Common myeloid progenitor, CD34-positive (primary cell): ENCODE results near the gene USP1.

Experiments
- CTCF ChIA-PET: fragments of 350-600 bp; sonication (Branson Sonifier 250); formaldehyde crosslinking; loops from one replicate; lab custom pipeline; 2021; ENCODE audit warnings: antibody characterized with exemption; lab: Charles Lee
- POLR2A ChIA-PET: fragments of 350-600 bp; sonication (Branson Sonifier 250); formaldehyde crosslinking; loops from one replicate; lab custom pipeline; 2021; ENCODE audit warnings: antibody characterized with exemption; lab: Charles Lee
- DNase-seq, 3 donors: peaks; one replicate each; pipeline versions ENCODE4 v3.0.0 to v3.0.0-alpha.2; 2013
- H3K27ac ChIP-seq, 2 experiments: 1 replicate in 1 of 2; 2 replicates in 1 of 2; pipeline ENCODE4 v1.7.0; 2013; ENCODE audit warnings: inconsistent platforms in 2 of 2, low read length in 2 of 2, mild to moderate bottlenecking in 2 of 2, low read depth in 1 of 2, moderate library complexity in 1 of 2; ENCODE audit not compliant: severe bottlenecking in 2 of 2, insufficient read depth in 1 of 2, poor library complexity in 1 of 2
- H3K27me3 ChIP-seq, 5 experiments: replicated peaks in 2 of 5; 1 replicate in 3 of 5; 2 replicates in 2 of 5; pipeline versions ENCODE4 v1.6.1 to v1.7.0; 2013; ENCODE audit warnings: low read length in 4 of 5, mild to moderate bottlenecking in 2 of 5, moderate library complexity in 2 of 5, inconsistent platforms in 1 of 5; ENCODE audit not compliant: insufficient read depth in 5 of 5, control insufficient read depth in 4 of 5
- H3K36me3 ChIP-seq, 4 experiments: 1 replicate in 2 of 4; 2 replicates in 2 of 4; pipeline versions ENCODE4 v1.6.1 to v1.7.0; 2013; ENCODE audit warnings: low read length in 3 of 4, control low read depth in 1 of 4, mild to moderate bottlenecking in 1 of 4; ENCODE audit not compliant: control insufficient read depth in 4 of 4, insufficient read depth in 4 of 4
- H3K4me1 ChIP-seq, 4 experiments: 1 replicate in 3 of 4; 2 replicates in 1 of 4; pipeline versions ENCODE4 v1.6.1 to v1.7.1; 2013; ENCODE audit warnings: low read length in 3 of 4, mild to moderate bottlenecking in 3 of 4, control low read depth in 1 of 4, inconsistent platforms in 1 of 4, moderate library complexity in 1 of 4; ENCODE audit not compliant: control insufficient read depth in 4 of 4, insufficient read depth in 4 of 4; ENCODE audit errors: control extremely low read depth in 1 of 4
- H3K4me3 ChIP-seq, 7 experiments: 1 replicate in 4 of 7; 2 replicates in 3 of 7; pipeline versions ENCODE4 v1.5.1 to v1.7.0; 2013; ENCODE audit warnings: mild to moderate bottlenecking in 7 of 7, low read length in 6 of 7, moderate library complexity in 6 of 7, inconsistent platforms in 2 of 7, low read depth in 2 of 7, control low read depth in 1 of 7; ENCODE audit not compliant: insufficient read depth in 4 of 7, control insufficient read depth in 1 of 7; ENCODE audit errors: extremely low read depth in 1 of 7
- H3K9me3 ChIP-seq, 5 experiments: 1 replicate in 4 of 5; 2 replicates in 1 of 5; pipeline versions ENCODE4 v1.6.1 to v1.7.1; 2013; ENCODE audit warnings: low read length in 4 of 5, mild to moderate bottlenecking in 2 of 5, inconsistent platforms in 1 of 5, low read depth in 1 of 5, moderate library complexity in 1 of 5; ENCODE audit not compliant: control insufficient read depth in 4 of 5, insufficient read depth in 2 of 5; ENCODE audit errors: control extremely low read depth in 1 of 5
- WGBS: methylation state at CpG from one replicate; pipeline ENCODE4 v1.1.5; 2013; ENCODE audit not compliant: insufficient coverage; 5-methylcytosine and 5-hydroxymethylcytosine counted together

The USP1 gene

DNA sequence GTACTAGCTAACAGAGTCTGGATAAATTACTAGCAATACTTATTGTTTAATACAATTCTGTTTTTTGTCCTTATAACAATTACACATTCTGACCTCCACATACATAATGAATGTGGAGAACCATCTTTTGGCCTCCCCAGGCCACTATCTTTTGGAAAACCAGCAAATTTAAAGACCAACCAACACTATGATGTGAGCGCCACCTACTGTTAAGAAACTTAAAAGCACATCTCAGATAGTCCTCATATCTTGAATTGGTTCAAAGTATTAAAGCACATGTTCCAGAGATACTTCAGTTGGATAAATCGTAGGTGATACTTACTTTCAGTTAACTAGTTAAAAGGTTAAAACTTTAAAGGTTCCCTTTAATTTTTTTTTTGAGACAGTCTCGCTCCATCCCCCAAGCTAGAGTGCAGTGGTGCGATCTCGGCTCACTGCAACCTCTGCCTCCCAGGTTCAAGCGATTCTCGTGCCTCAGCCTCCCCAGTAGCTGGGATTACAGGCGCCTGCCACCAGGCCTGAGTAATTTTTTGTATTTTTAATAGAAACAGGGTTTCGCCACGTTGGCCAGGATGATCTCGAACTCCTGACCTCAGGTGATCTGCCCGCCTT lies 29.3 kb upstream of the USP1 start:
- CTCF ChIA-PET = interaction anchor here (1.1 to 8.3 kb wide), 4 partner anchors 30 to 236 kb away, joined by 3 to 74 read pairs (median 6); no protein-coding TSS in a partner anchor
- WGBS = 80% methylated on average over 7 of the region's 12 CpGs
- Histone ChIP-seq H3K4me1 (no peaks in the 10 kb centered on the region), H3K27ac (no peak overlapping the region), H3K27me3 (no peaks in the 10 kb centered on the region), H3K4me3 (no peak overlapping the region), H3K9me3 (no peaks in the 10 kb centered on the region), H3K36me3 (no peaks in the 10 kb centered on the region)
- DNase-seq = peak; percentile 55 to 76 (median 65)
- POLR2A ChIA-PET = no interaction called here

DNA sequence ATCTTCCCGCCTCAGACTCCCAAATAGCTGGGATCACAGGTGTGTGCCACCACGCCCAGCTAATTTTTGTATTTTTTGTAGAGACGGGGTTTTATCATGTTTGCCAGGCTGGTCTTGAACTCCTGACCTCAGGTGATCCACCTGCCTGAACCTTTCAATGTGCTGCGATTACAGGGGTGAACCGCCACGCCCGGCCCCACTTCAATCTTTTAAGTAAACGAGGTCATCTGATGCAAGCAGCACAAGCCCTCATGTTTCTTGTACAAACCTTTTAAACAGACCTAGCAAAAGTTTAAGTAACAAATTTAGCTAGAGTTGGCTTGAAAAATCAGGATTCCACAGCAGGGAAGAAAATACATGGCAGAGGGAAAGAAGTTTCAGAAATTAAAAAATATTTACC lies 21.2 kb upstream of the USP1 start:
- Histone ChIP-seq H3K4me3 (no peak overlapping the region), H3K36me3 (no peaks in the 10 kb centered on the region), H3K4me1 (no peaks in the 10 kb centered on the region), H3K27ac (no peak overlapping the region), H3K9me3 (no peaks in the 10 kb centered on the region), H3K27me3 (no peaks in the 10 kb centered on the region)
- CTCF ChIA-PET = interaction anchor here (1.0 to 1.7 kb wide), 3 partner anchors 12 to 240 kb away, joined by 3 to 4 read pairs (median 4); no protein-coding TSS in a partner anchor
- no peak for DNase-seq
- POLR2A ChIA-PET = no interaction called here
- 100% methylated on average over 3 of the region's 8 CpGs for WGBS

DNA sequence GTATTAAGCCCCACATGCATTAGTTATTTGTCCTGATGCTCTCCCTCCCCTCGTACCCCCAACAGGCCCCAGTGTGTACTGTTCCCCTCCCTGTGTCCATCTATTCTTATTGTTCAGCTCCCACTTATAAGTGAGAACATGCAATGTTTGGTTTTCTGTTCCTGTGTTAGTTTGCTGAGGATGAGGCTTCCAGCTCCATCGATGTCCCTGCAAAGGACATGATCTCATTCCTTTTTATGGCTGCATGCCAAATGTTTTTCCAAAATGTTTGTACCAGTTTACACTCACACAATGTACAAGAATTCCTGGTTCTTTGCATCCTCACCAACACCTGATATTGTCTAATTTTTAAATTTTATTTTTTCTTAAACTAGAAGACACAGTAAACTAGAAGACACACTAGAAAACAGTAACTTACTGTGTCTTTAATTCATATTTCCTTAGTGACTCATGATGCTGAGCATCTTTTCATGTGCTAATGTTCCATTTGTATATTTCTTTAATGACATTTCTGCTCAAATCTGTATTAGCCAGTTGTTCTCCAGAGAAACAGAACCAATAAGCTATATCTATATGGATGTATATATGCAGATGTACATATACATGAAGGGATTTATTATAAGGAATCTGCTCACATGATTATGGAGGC lies 19.4 kb upstream of the USP1 start:
- WGBS = 100% methylated on average over 1 of the region's 2 CpGs
- no peaks in the 10 kb centered on the region for H3K9me3 ChIP-seq
- H3K4me1 ChIP-seq = no peaks in the 10 kb centered on the region
- ChIA-PET POLR2A (no interaction called here), CTCF (interaction anchor here (1.0 kb wide), 1 partner anchor 14 kb away, joined by 3 read pairs; no protein-coding TSS in a partner anchor)
- no peaks in the 10 kb centered on the region for H3K36me3 ChIP-seq
- H3K4me3 ChIP-seq = no peak overlapping the region
- no peak for DNase-seq
- H3K27me3 ChIP-seq = no peaks in the 10 kb centered on the region
- no peak overlapping the region for H3K27ac ChIP-seq

DNA sequence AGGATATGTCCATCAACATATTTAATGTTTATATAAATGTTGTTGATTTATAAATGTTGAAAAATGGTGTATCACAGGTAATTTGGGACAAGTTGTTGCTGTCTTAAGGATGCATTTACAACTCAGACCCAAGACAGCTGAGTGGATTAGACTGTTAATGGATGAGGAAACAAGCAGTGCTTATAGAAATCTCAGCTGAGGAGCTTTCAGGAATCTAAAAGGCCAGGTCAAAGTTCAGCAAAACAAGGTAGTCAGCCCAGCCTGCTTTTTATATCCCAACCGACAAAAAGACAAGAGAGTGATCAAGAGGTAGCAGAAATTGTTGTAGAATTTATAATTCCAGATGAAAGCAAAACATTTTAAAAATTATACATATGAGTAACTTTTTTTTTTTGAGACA lies 16.6 kb upstream of the USP1 start:
- H3K9me3 ChIP-seq = no peaks in the 10 kb centered on the region
- H3K4me3 ChIP-seq = no peak overlapping the region
- H3K4me1 ChIP-seq = peaks cover 0 to 4% (median under 1%) of the 10 kb centered on the region in 4 experiments
- ChIA-PET CTCF (interaction anchor here (1.6 kb wide), 1 partner anchor 244 kb away, joined by 3 read pairs; no protein-coding TSS in a partner anchor), POLR2A (no interaction called here)
- peaks cover 0 to 2% (median 0%) of the 10 kb centered on the region in 4 experiments for H3K36me3 ChIP-seq
- no CpG with 5 or more reads among the region's 1 CpG for WGBS
- no peaks in the 10 kb centered on the region for H3K27me3 ChIP-seq
- no peak overlapping the region for H3K27ac ChIP-seq
- no peak for DNase-seq

DNA sequence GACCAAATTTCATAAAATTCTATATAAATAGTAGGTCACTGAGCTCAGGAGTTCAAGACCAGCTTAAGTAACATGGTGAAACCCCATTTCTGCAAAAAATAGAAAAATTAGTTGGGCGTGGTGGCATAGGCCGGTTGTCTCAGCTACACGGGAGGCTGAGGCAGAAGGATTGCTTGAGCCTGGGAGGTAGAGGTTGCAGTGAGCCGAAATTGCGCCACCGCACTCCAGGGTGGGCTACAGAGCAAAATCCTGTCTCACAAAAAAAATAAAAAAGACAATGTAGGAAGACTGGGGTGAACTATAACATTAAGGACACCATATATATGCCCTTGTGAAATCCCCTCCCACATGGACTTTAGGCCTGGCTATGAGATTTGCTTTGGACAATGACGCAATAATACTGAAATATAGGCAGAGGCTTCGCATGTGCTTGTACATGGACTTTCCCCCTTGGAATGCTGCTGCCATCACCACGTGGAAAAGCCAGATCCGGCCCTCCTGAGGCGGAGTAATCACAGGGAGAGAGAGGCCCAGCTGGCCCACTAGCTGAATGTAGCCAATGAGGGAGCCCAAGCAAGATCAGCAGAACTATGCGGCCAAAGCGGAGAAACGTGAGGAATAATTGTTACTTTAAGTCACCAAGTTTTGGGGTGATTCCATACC lies 13.1 kb upstream of the USP1 start:
- CTCF ChIA-PET = interaction anchor here (0.6 to 3.0 kb wide), 2 partner anchors 11 to 322 kb away, joined by 3 to 14 read pairs; no protein-coding TSS in a partner anchor
- POLR2A ChIA-PET = no interaction called here
- no peak overlapping the region for H3K27ac ChIP-seq
- no peaks in the 10 kb centered on the region for H3K27me3 ChIP-seq
- H3K4me3 ChIP-seq = no peak overlapping the region
- DNase-seq = no peak
- peaks cover 0 to 15% (median 9%) of the 10 kb centered on the region in 4 experiments for H3K4me1 ChIP-seq
- H3K36me3 ChIP-seq = peaks cover 0 to 2% (median 0%) of the 10 kb centered on the region in 4 experiments
- 96% methylated on average over 8 of the region's 14 CpGs for WGBS
- H3K9me3 ChIP-seq = no peaks in the 10 kb centered on the region

DNA sequence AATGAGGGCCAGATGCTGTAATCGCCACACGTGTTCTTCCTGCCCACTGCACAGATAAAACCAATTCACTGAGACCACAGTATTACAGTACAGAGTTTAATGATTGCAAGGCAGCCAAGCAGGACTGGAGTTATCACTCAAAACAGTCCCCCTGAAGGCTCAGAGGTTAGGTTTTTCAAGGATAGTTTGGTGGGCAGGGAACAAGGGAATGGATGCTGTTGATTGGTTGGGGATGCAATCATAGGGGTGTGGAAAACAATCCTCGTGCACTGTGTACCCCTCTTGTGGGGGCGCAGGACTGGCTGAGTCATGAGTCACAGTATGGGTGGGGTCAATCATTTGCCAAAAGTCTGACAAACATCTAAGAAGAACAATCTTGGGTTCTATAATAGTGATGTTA lies 12.4 kb upstream of the USP1 start:
- ChIA-PET POLR2A (no interaction called here), CTCF (interaction anchor here (3.0 kb wide), 1 partner anchor 12 kb away, joined by 14 read pairs; no protein-coding TSS in a partner anchor)
- Histone ChIP-seq H3K9me3 (no peaks in the 10 kb centered on the region), H3K36me3 (peaks cover 0 to 2% (median 0%) of the 10 kb centered on the region in 4 experiments), H3K27me3 (no peaks in the 10 kb centered on the region), H3K4me3 (no peak overlapping the region), H3K27ac (no peak overlapping the region), H3K4me1 (peaks cover 0 to 15% (median 9%) of the 10 kb centered on the region in 4 experiments)
- DNase-seq = peak in 2 of 3 donors; percentile 6 to 15
- WGBS = 89% methylated on average over 2 of the region's 4 CpGs
